Naive thymus-derived CD8-positive, alpha-beta T cell (primary cell): ENCODE measurements around the gene FHDC1. TPM values are rescaled to one million over a fixed set of nuclear protein-coding genes. Genes with fewer than 3 reads are reported as not detected.

Experiments used
- ATAC-seq, 2 donors: fragments of 150-1000 bp; cut with Tn5 transposase in 1 of 2; sonication (Bioruptor Pico), chemical (Tn5 transposase) in 1 of 2; 1 replicate in 1 of 2; 2 replicates in 1 of 2; pipeline ENCODE4 v1.10.0; 2021; ENCODE audit warnings: mild to moderate bottlenecking in 2 of 2, moderate library complexity in 2 of 2
- POLR2A ChIA-PET: fragments of 350-600 bp; sonication (Branson Sonifier 250); formaldehyde crosslinking; loops from one replicate; lab custom pipeline; 2021; ENCODE audit warnings: antibody characterized with exemption; lab: Charles Lee
- DNase-seq, 10 donors: peaks; one replicate each; pipeline versions ENCODE4 v3.0.0 to v3.0.0-alpha.2; 2020 to 2022
- H3K27ac Mint-ChIP-seq, 10 donors: one replicate each; pipeline ENCODE4 v1.8.0; 2020 to 2022; ENCODE audit warnings: mild to moderate bottlenecking in 10 of 10, mixed read lengths in 10 of 10, moderate library complexity in 4 of 10, inconsistent platforms in 1 of 10
- H3K27me3 Mint-ChIP-seq, 5 donors: one replicate each; pipeline ENCODE4 v1.8.0; 2021 to 2022; ENCODE audit warnings: mixed read lengths in 5 of 5
- H3K36me3 Mint-ChIP-seq, 3 donors: one replicate each; pipeline ENCODE4 v1.8.0; 2020 to 2022; ENCODE audit warnings: mixed read lengths in 3 of 3, mild to moderate bottlenecking in 2 of 3, inconsistent platforms in 1 of 3
- H3K4me1 Mint-ChIP-seq, 4 donors: one replicate each; pipeline ENCODE4 v1.8.0; 2021 to 2022; ENCODE audit warnings: mixed read lengths in 4 of 4
- H3K4me3 Mint-ChIP-seq, 10 donors: one replicate each; pipeline ENCODE4 v1.8.0; 2020 to 2022; ENCODE audit warnings: mild to moderate bottlenecking in 10 of 10, mixed read lengths in 10 of 10, moderate library complexity in 6 of 10, inconsistent platforms in 1 of 10
- H3K9me3 Mint-ChIP-seq, 9 donors: one replicate each; pipeline ENCODE4 v1.8.0; 2020 to 2022; ENCODE audit warnings: mixed read lengths in 9 of 9, mild to moderate bottlenecking in 3 of 9, inconsistent platforms in 1 of 9, moderate library complexity in 1 of 9
- polyA plus RNA-seq, 3 donors: library from polyadenylated mRNA; unstranded; fragments of 300-500 nt; fragmentation: Illumina TruSeq; gene quantifications; one replicate each; pipeline ENCODE4 v1.2.3, GENCODE V29; 2021
- total RNA-seq, 8 experiments: library from RNA in 2 of 8; stranded (reverse) in 2 of 8; gene quantifications; one replicate each; pipeline ENCODE4 v1.2.3 and lab custom pipeline; 2021 to 2026

Gene FHDC1
- total and polyA plus RNA-seq, 5 experiments from 2014 or later, result 0.09 to 0.39 (median 0.27) TPM; not detected in 2

DNA sequence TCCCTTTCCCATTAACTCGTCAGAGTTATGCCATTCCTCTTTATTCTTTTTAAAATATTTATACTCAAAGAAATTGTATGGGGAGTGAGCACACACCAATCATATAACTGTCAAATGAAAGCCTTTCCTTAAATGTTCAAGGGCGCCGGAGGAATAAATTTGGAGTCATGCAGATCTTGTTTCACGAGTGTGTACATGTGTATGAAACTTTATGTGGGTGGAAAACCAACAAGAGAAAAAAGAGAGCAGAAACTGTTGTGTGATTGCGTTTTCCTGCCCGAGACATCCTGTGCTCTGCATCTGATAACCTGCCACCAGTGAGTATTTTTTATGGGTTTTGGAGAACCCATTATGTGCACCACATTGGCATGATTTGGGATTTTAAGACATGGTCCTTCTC lies 88.3 kb downstream of the FHDC1 start:
- peaks cover 0 to 12% (median 11%) of the 10 kb centered on the region in 3 donors for H3K36me3 Mint-ChIP-seq
- H3K9me3 Mint-ChIP-seq, result peaks cover 0 to 16% (median 10%) of the 10 kb centered on the region in 9 donors
- ATAC-seq, result no peak
- H3K27me3 Mint-ChIP-seq, result peaks cover 0 to 5% (median 0%) of the 10 kb centered on the region in 5 donors
- POLR2A ChIA-PET, result no interaction called here
- peak overlapping the region in 1 of 10 donors; percentile 19 for H3K27ac Mint-ChIP-seq
- H3K4me3 Mint-ChIP-seq, result no peak overlapping the region
- H3K4me1 Mint-ChIP-seq, result peaks cover 0 to 2% (median 0%) of the 10 kb centered on the region in 4 donors
- no peak for DNase-seq

GRCh38 chr4:153025406-153025805 lies 89.3 kb downstream of the FHDC1 start:
- POLR2A ChIA-PET, result no interaction called here
- peaks cover 0 to 2% (median 0%) of the 10 kb centered on the region in 4 donors for H3K4me1 Mint-ChIP-seq
- no peak for ATAC-seq
- H3K27ac Mint-ChIP-seq, result peak overlapping the region in 1 of 10 donors; percentile 63
- peaks cover 0 to 6% (median 3%) of the 10 kb centered on the region in 5 donors for H3K27me3 Mint-ChIP-seq
- peaks cover 0 to 26% (median 17%) of the 10 kb centered on the region in 9 donors for H3K9me3 Mint-ChIP-seq
- peaks cover 0 to 21% (median 13%) of the 10 kb centered on the region in 3 donors for H3K36me3 Mint-ChIP-seq
- no peak overlapping the region for H3K4me3 Mint-ChIP-seq
- no peak for DNase-seq

GRCh38 chr4:153026591-153027346 lies 90.6 kb downstream of the FHDC1 start:
- peaks cover 0 to 28% (median 20%) of the 10 kb centered on the region in 3 donors for H3K36me3 Mint-ChIP-seq
- H3K4me3 Mint-ChIP-seq, result no peak overlapping the region
- peaks cover 0 to 6% (median 3%) of the 10 kb centered on the region in 5 donors for H3K27me3 Mint-ChIP-seq
- peaks cover 0 to 2% (median 0%) of the 10 kb centered on the region in 4 donors for H3K4me1 Mint-ChIP-seq
- ATAC-seq (no peak), DNase-seq (no peak)
- H3K27ac Mint-ChIP-seq, result no peak overlapping the region
- POLR2A ChIA-PET, result no interaction called here
- H3K9me3 Mint-ChIP-seq, result peaks cover 0 to 31% (median 20%) of the 10 kb centered on the region in 9 donors

DNA sequence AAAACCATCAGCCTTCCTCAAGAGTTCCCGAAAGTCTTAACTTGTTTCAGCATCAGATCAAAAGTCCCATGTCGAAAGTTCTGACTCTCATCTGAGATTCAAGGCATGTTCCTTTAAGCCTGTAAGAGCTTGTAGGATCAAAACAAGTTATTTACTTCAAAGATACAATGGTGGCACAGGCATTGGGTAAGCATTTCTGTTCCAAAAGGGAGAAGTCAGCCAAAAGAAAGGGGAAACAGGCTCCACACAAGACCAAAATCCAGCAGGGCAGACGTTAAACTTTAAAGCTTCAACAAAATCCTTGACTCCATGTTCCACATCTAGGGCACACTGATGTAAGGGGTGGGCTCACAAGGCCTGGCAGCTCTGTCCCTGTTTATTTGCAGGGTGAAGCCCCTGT lies 91.7 kb downstream of the FHDC1 start:
- POLR2A ChIA-PET, result no interaction called here
- no peak overlapping the region for H3K4me3 Mint-ChIP-seq
- DNase-seq (no peak), ATAC-seq (no peak)
- H3K36me3 Mint-ChIP-seq, result peaks cover 0 to 28% (median 20%) of the 10 kb centered on the region in 3 donors
- peaks cover 0 to 2% (median 0%) of the 10 kb centered on the region in 4 donors for H3K4me1 Mint-ChIP-seq
- H3K9me3 Mint-ChIP-seq, result peaks cover 0 to 31% (median 20%) of the 10 kb centered on the region in 9 donors
- H3K27ac Mint-ChIP-seq, result no peak overlapping the region
- H3K27me3 Mint-ChIP-seq, result peaks cover 0 to 6% (median 3%) of the 10 kb centered on the region in 5 donors

DNA sequence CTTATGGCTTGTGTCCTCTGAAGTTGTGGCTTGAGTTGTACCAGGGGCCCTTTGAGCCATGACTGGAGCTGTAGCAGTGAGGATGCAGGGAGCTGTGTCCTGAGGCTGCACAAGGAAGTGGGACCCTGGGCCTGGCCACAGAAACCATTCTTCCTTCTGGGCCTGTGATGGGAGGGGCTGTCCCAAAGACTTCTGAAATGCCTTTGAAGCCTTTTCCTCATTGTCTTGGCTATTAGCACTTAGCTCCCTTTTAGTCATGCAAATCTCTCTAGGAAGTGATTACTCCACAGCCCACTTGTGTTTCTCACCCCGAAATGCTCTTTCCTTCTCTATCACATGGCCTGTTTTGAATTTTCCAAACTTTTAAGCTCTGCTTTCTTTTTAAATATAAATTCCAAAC lies 92.4 kb downstream of the FHDC1 start:
- DNase-seq (no peak), ATAC-seq (no peak)
- Mint-ChIP-seq H3K4me3 (no peak overlapping the region), H3K27ac (no peak overlapping the region), H3K4me1 (peaks cover 0 to 2% (median 0%) of the 10 kb centered on the region in 4 donors), H3K27me3 (peaks cover 0 to 6% (median 3%) of the 10 kb centered on the region in 5 donors), H3K9me3 (peaks cover 0 to 31% (median 20%) of the 10 kb centered on the region in 9 donors), H3K36me3 (peaks cover 0 to 28% (median 20%) of the 10 kb centered on the region in 3 donors)
- POLR2A ChIA-PET, result no interaction called here

Other genes with a start within 250 kb of the FHDC1 start
- under 1 TPM; 0.36 to 0.47 TPM for gene TIGD4, start 156.6 kb upstream of the FHDC1 start, total RNA-seq
- gene TIGD4, start 156.6 kb upstream of the FHDC1 start, polyA plus RNA-seq, result under 1 TPM in 1 of 3 donors, not detected in 2; 0.12 TPM
- gene ARFIP1, start 156.4 kb upstream of the FHDC1 start, total RNA-seq, result 10 to 100 TPM; 11.3 to 14.5 TPM
- 10 to 100 TPM; 12.2 to 21.3 (median 17.9) TPM for gene ARFIP1, start 156.4 kb upstream of the FHDC1 start, polyA plus RNA-seq